H1 (cell line): ENCODE results near the gene DCAF15. TPM values are rescaled to one million over a fixed set of nuclear protein-coding genes. Genes with fewer than 3 reads are reported as not detected.

Experiments used
- CTCF ChIA-PET: fragments of 300-600 bp; sonication (Branson Sonifier 250); formaldehyde crosslinking; loops from one replicate; lab custom pipeline; 2021; ENCODE audit not compliant: partially characterized antibody; lab: Charles Lee
- POLR2A ChIA-PET: fragments of 300-600 bp; sonication (Branson Sonifier 250); formaldehyde crosslinking; loops from one replicate; lab custom pipeline; 2021; ENCODE audit warnings: inconsistent platforms; ENCODE audit not compliant: partially characterized antibody; lab: Charles Lee
- DNase-seq, 2 experiments: peaks; one replicate each; pipeline versions ENCODE4 v3.0.0 to v3.0.0-alpha.2; 2010 to 2022; ENCODE audit warnings: low spot score in 2 of 2, low read depth in 1 of 2, mixed read lengths in 1 of 2
- FAIRE-seq: peaks from 2 replicates; lab custom pipeline; 2011; peaks lifted over from hg19 to GRCh38; lab: Jason Lieb, UNC
- H2AFZ ChIP-seq: 2 replicates; pipeline ENCODE4 v1.8.1; 2012; ENCODE audit warnings: low read length, inconsistent platforms
- H2AK5ac ChIP-seq: 2 replicates; pipeline ENCODE4 v1.6.1; 2013; ENCODE audit warnings: low read depth, low read length
- H2BK120ac ChIP-seq: replicated peaks from 2 replicates; pipeline ENCODE3; 2013; ENCODE audit warnings: low read depth, low read length, inconsistent platforms
- H2BK12ac ChIP-seq: 2 replicates; pipeline ENCODE4 v1.6.1; 2013; ENCODE audit warnings: low read depth, low read length
- H2BK15ac ChIP-seq: 2 replicates; pipeline ENCODE4 v1.6.1; 2013; ENCODE audit warnings: low read length
- H2BK20ac ChIP-seq: 2 replicates; pipeline ENCODE4 v1.6.1; 2013; ENCODE audit warnings: low read length
- H2BK5ac ChIP-seq: 2 replicates; pipeline ENCODE4 v1.6.1; 2013; ENCODE audit warnings: low read depth, low read length
- H3K14ac ChIP-seq: 2 replicates; pipeline ENCODE4 v1.6.1; 2013; ENCODE audit warnings: inconsistent platforms; ENCODE audit not compliant: insufficient read length
- H3K18ac ChIP-seq: 2 replicates; pipeline ENCODE4 v1.6.1; 2013; ENCODE audit warnings: low read length; ENCODE audit errors: extremely low read depth
- H3K23ac ChIP-seq: 2 replicates; pipeline ENCODE4 v1.6.1; 2013; ENCODE audit warnings: inconsistent platforms; ENCODE audit not compliant: insufficient read length
- H3K23me2 ChIP-seq: 2 replicates; pipeline ENCODE4 v1.6.1; 2013; ENCODE audit warnings: low read depth, low read length
- H3K27ac ChIP-seq: 2 replicates; pipeline ENCODE4 v1.6.1; 2011; ENCODE audit warnings: low read depth, low read length, inconsistent platforms
- H3K27me3 ChIP-seq, 4 experiments: replicated peaks in 1 of 4; 1 replicate in 1 of 4; 2 replicates in 3 of 4; pipeline versions ENCODE4 v1.6.1 to v1.8.1; 2011 to 2013; ENCODE audit warnings: low read length in 3 of 4, mild to moderate bottlenecking in 3 of 4, inconsistent platforms in 2 of 4, mixed read lengths in 2 of 4, moderate library complexity in 1 of 4; ENCODE audit not compliant: control insufficient read depth in 3 of 4, insufficient read depth in 3 of 4; ENCODE audit errors: extremely low read depth in 1 of 4
- H3K36me3 ChIP-seq, 4 experiments: 2 replicates each; pipeline versions ENCODE4 v1.6.1 to v1.8.1; 2011 to 2013; ENCODE audit warnings: mild to moderate bottlenecking in 4 of 4, low read length in 3 of 4, moderate library complexity in 2 of 4, control low read depth in 1 of 4, inconsistent platforms in 1 of 4; ENCODE audit not compliant: insufficient read depth in 4 of 4, control insufficient read depth in 2 of 4
- H3K4ac ChIP-seq: replicated peaks from 2 replicates; pipeline ENCODE3; 2013; ENCODE audit warnings: low read length, low read depth, mixed read lengths, inconsistent platforms; ENCODE audit not compliant: insufficient read length
- H3K4me1 ChIP-seq, 4 experiments: replicated peaks in 1 of 4; 1 replicate in 1 of 4; 2 replicates in 3 of 4; pipeline versions ENCODE4 v1.6.1 to v1.8.1; 2011 to 2013; ENCODE audit warnings: low read length in 3 of 4, inconsistent platforms in 2 of 4, mixed read lengths in 1 of 4; ENCODE audit not compliant: insufficient read depth in 4 of 4, control insufficient read depth in 3 of 4
- H3K4me2 ChIP-seq, 2 experiments: 2 replicates each; pipeline versions ENCODE4 v1.6.1 to v1.8.1; 2011 to 2013; ENCODE audit warnings: low read depth in 2 of 2, low read length in 2 of 2, control low read depth in 1 of 2, inconsistent platforms in 1 of 2, mild to moderate bottlenecking in 1 of 2; ENCODE audit not compliant: insufficient read depth in 1 of 2
- H3K4me3 ChIP-seq, 4 experiments: fragments of 200-600, 300-600 bp in 1 of 4; sonication (generic), shearing (Covaris generic), sonication (Bioruptor Twin) in 1 of 4; 2 replicates each; pipeline versions ENCODE4 v1.5.1 to v1.8.1; 2011 to 2016; ENCODE audit warnings: low read length in 4 of 4, low read depth in 3 of 4, control low read depth in 2 of 4, inconsistent platforms in 2 of 4, mild to moderate bottlenecking in 2 of 4, mixed read lengths in 1 of 4, moderate library complexity in 1 of 4; ENCODE audit not compliant: insufficient read depth in 2 of 4; ENCODE audit errors: extremely low read depth in 1 of 4
- H3K56ac ChIP-seq: replicated peaks from 2 replicates; pipeline ENCODE3; 2013; ENCODE audit warnings: low read depth, mild to moderate bottlenecking, mixed read lengths, low read length, inconsistent platforms; ENCODE audit not compliant: insufficient read length
- H3K79me1 ChIP-seq: 2 replicates; pipeline ENCODE4 v1.6.1; 2013; ENCODE audit warnings: low read depth, low read length, control low read depth
- H3K79me2 ChIP-seq, 2 experiments: 2 replicates each; pipeline versions ENCODE4 v1.6.1 to v1.8.1; 2012 to 2013; ENCODE audit warnings: low read length in 2 of 2, mild to moderate bottlenecking in 2 of 2, inconsistent platforms in 1 of 2; ENCODE audit not compliant: insufficient read depth in 2 of 2, control insufficient read depth in 1 of 2
- H3K9ac ChIP-seq, 4 experiments: replicated peaks in 1 of 4; 1 replicate in 1 of 4; 2 replicates in 3 of 4; pipeline versions ENCODE4 v1.6.1 to v1.8.1; 2011 to 2013; ENCODE audit warnings: low read depth in 3 of 4, low read length in 3 of 4, control low read depth in 2 of 4, mild to moderate bottlenecking in 2 of 4, moderate library complexity in 2 of 4, inconsistent platforms in 1 of 4; ENCODE audit errors: extremely low read depth in 1 of 4
- H3K9me3 ChIP-seq, 2 experiments: 2 replicates each; pipeline versions ENCODE4 v1.6.1 to v1.8.1; 2012 to 2013; ENCODE audit warnings: mild to moderate bottlenecking in 2 of 2, moderate library complexity in 2 of 2, control low read depth in 1 of 2, inconsistent platforms in 1 of 2, low read depth in 1 of 2, low read length in 1 of 2, mixed read lengths in 1 of 2; ENCODE audit not compliant: insufficient read depth in 2 of 2
- H4K20me1 ChIP-seq, 2 experiments: replicated peaks in 1 of 2; 2 replicates each; pipeline versions ENCODE3 to v1.8.1; 2011 to 2013; ENCODE audit warnings: inconsistent platforms in 2 of 2, low read length in 2 of 2, mild to moderate bottlenecking in 1 of 2; ENCODE audit not compliant: insufficient read depth in 2 of 2, control insufficient read depth in 1 of 2
- H4K5ac ChIP-seq: 2 replicates; pipeline ENCODE4 v1.6.1; 2013; ENCODE audit warnings: low read length, low read depth, mixed read lengths, inconsistent platforms; ENCODE audit not compliant: insufficient read length
- H4K8ac ChIP-seq: 2 replicates; pipeline ENCODE4 v1.8.0; 2013; ENCODE audit warnings: mild to moderate bottlenecking, moderate library complexity, low read length, inconsistent platforms; ENCODE audit not compliant: insufficient read depth; ENCODE audit errors: extremely low read depth
- H4K91ac ChIP-seq: replicated peaks from 2 replicates; pipeline ENCODE3; 2013; ENCODE audit warnings: low read length, mixed read lengths, inconsistent platforms; ENCODE audit not compliant: insufficient read length
- CBX5 ChIP-seq: fragments of 300-800, 300-1000 bp; sonication (generic); IDR thresholded peaks from 2 replicates; pipeline ENCODE4 v1.7.1; 2016; ENCODE audit warnings: antibody characterized with exemption, low read length, low read depth
- CHD2 ChIP-seq: IDR thresholded peaks from 2 replicates; pipeline ENCODE4 v1.6.1; 2012; ENCODE audit warnings: low read length, improper control_type of control experiment
- GABPA ChIP-seq: IDR thresholded peaks from 2 replicates; pipeline ENCODE4 v1.6.1; 2011; ENCODE audit warnings: mild to moderate bottlenecking, low read length, moderate library complexity, borderline replicate concordance; ENCODE audit not compliant: insufficient read depth
- NRF1 ChIP-seq: IDR thresholded peaks from 2 replicates; pipeline ENCODE4 v1.6.1; 2011; ENCODE audit warnings: mild to moderate bottlenecking, low read depth, low read length, improper control_type of control experiment
- PHF8 ChIP-seq: fragments of 200-600 bp; sonication (generic); conservative IDR thresholded peaks from 2 replicates; pipeline ENCODE4 v1.7.1; 2012; ENCODE audit warnings: low read depth, mild to moderate bottlenecking, inconsistent platforms, low read length, moderate library complexity
- RAD21 ChIP-seq, 2 experiments: IDR thresholded peaks in 1 of 2; conservative IDR thresholded peaks in 1 of 2; 2 replicates each; pipeline ENCODE4 v1.6.1; 2011; ENCODE audit warnings: low read depth in 2 of 2, low read length in 2 of 2, improper control_type of control experiment in 1 of 2, inconsistent platforms in 1 of 2, mild to moderate bottlenecking in 1 of 2, moderate library complexity in 1 of 2
- RBBP5 ChIP-seq: IDR thresholded peaks from 2 replicates; pipeline ENCODE4 v1.7.1; 2012; ENCODE audit warnings: low read depth, mild to moderate bottlenecking, inconsistent platforms, low read length, moderate library complexity, borderline replicate concordance
- RNF2 ChIP-seq: fragments of 200-900, 300-1000 bp; sonication (generic); IDR thresholded peaks from 2 replicates; pipeline ENCODE4 v1.7.1; 2016; ENCODE audit warnings: borderline replicate concordance, low read depth, mild to moderate bottlenecking, antibody characterized with exemption, low read length; ENCODE audit not compliant: poor library complexity, severe bottlenecking; ENCODE audit errors: missing control alignments
- SIX5 ChIP-seq: IDR thresholded peaks from 2 replicates; pipeline ENCODE4 v1.6.1; 2011; ENCODE audit warnings: mild to moderate bottlenecking, low read depth, low read length
- WGBS, 2 experiments: shearing (Covaris generic) in 1 of 2; methylation state at CpG; one replicate each; pipeline versions ENCODE4 v1.1.6 to v1.1.7; 2013 to 2015; ENCODE audit warnings: low lambda C conversion rate in 2 of 2, mixed read lengths in 2 of 2, inconsistent platforms in 1 of 2, low coverage in 1 of 2, missing lambda C conversion rate in 1 of 2; ENCODE audit not compliant: insufficient replicate concordance in 2 of 2, insufficient coverage in 1 of 2, insufficient read length in 1 of 2; ENCODE audit errors: extremely low coverage in 1 of 2, missing lambda C conversion rate in 1 of 2; 5-methylcytosine and 5-hydroxymethylcytosine counted together
- polyA plus RNA-seq, 7 experiments: library from polyadenylated mRNA; depleted of rRNA in 3 of 7; stranded (reverse) in 5 of 7; unstranded in 2 of 7; fragments of >200 nt in 5 of 7; fragments of 200-250 nt in 2 of 7; gene quantifications; 1 replicate in 5 of 7; 2 replicates in 1 of 7; 4 replicates in 1 of 7; pipeline versions ENCODE4 v1.2.1 to v1.2.3, GENCODE V29; 2011 to 2013; ENCODE audit warnings: missing spikeins in 2 of 7, mixed read lengths in 2 of 7
- total RNA-seq: library from RNA; stranded (reverse); fragmentation: NEBNext Ultra II Directional; extraction: Animal tissue kit (Norgen Biotek cat#: 25700); gene quantifications from 2 replicates; pipeline ENCODE4 v1.2.1, GENCODE V29; 2021

The DCAF15 gene
- total and polyA plus RNA-seq, 2 of the 8 experiments (the other 6 are each of a cell fraction or from before 2014, with no cell fraction given): 68.7 to 80.8 TPM

- POLR2A ChIA-PET: interaction anchor here (0.6 to 4.8 kb wide), 31 partner anchors 10 to 96 kb away, joined by 3 to 48 read pairs (median 5); partner anchors contain the start of genes BRME1, DCAF15, IL27RA and PODNL1
- H3K4me2 ChIP-seq: peak overlapping the region; percentile 66 to 98
- CTCF ChIA-PET: interaction anchor here (0.7 to 7.8 kb wide), 16 partner anchors 12 to 110 kb away, joined by 3 to 77 read pairs (median 4); partner anchors contain the start of genes IL27RA, MISP3 and PODNL1
- TF ChIP-seq CBX5 (no peak), GABPA (peak; percentile 70), RNF2 (no peak), CHD2 (no peak), RAD21 (IDR thresholded peaks at IDR 0.05 in 1 of 2, conservative IDR thresholded peaks at IDR 0.05 in 1 of 2; ENCODE audit: low read depth in 2 of 2, low read length in 2 of 2) (no peak), RBBP5 (no peak), SIX5 (no peak), PHF8 (peak; percentile 5; the same call in 1 of the 2 replicates), NRF1 (no peak)
Measured at GRCh38 chr19:13962699-13963602, 10.6 kb downstream of the DCAF15 start.

More at GRCh38 chr19:13962699-13963602, 10.6 kb downstream of the DCAF15 start:
- Histone ChIP-seq H3K56ac (no peak overlapping the region), H3K27me3 (peaks cover 0 to 4% (median 0%) of the 10 kb centered on the region in 4 experiments; a peak in 2 of 7 replicates), H3K18ac (peak overlapping the region; percentile 90), H3K4me3 (peak overlapping the region; percentile 25 to 66 (median 52)), H3K36me3 (peaks cover 2 to 28% (median 21%) of the 10 kb centered on the region in 4 experiments; a peak in 6 of 8 replicates), H2BK120ac (no peak overlapping the region), H3K23ac (no peak overlapping the region), H2BK5ac (peak overlapping the region; percentile 44; the same call in 1 of the 2 replicates), H3K14ac (no peak overlapping the region), H4K5ac (no peak overlapping the region), H4K20me1 (peaks cover 0 to 3% of the 10 kb centered on the region in 2 experiments), H3K23me2 (peaks cover 13% of the 10 kb centered on the region; the same call in 1 of the 2 replicates), H3K4me1 (peaks cover 0 to 9% (median 4%) of the 10 kb centered on the region in 4 experiments; a peak in 4 of 7 replicates), H2AFZ (no peak overlapping the region), H4K8ac (peak overlapping the region; percentile 91; the same call in 1 of the 2 replicates), H2BK15ac (0 out of 2 replicates have a peak overlapping the region, but pooled peaks have one; percentile 97), H2BK20ac (0 out of 2 replicates have a peak overlapping the region, but pooled peaks have one; percentile 72), H3K4ac (peak overlapping the region; percentile 78), H2AK5ac (no peak overlapping the region), H2BK12ac (peak overlapping the region; percentile 84; the same call in 1 of the 2 replicates), H3K79me2 (no peaks in the 10 kb centered on the region), H3K9ac (peak overlapping the region; percentile 6 to 63 (median 50); a peak in 6 of 7 replicates), H3K9me3 (no peaks in the 10 kb centered on the region), H4K91ac (peak overlapping the region; percentile 65), H3K79me1 (no peaks in the 10 kb centered on the region), H3K27ac (no peak overlapping the region)
- FAIRE-seq: no peak
- 8% methylated on average over 28 of the region's 89 CpGs; no CpG with 5 or more reads in 1 of the 2 experiments for WGBS, 2 experiments
- peak in 1 of 2 experiments; percentile 74 for DNase-seq
